Measurements from ENCODE around the gene EPC1. TPM values are rescaled to one million over a fixed set of nuclear protein-coding genes. Genes with fewer than 3 reads are reported as not detected.

The EPC1 gene
- total RNA-seq, 2 experiments from 2014 or later: 173 to 181 TPM

GRCh38 chr10:32240471-32240870 lies 106.5 kb downstream of the EPC1 start:
- ATAC-seq (ENCODE audit: poor library complexity) (no peak), DNase-seq (no peak)
- Histone ChIP-seq H3K36me3 (ENCODE audit: insufficient read depth, low read length) (no peaks in the 10 kb centered on the region), H3K27ac (ENCODE audit: low read depth in 1 of 2, low read length in 2 of 2) (no peak overlapping the region), H3K27me3 (ENCODE audit: control insufficient read depth in 1 of 2, insufficient read depth in 2 of 2, low read length in 2 of 2) (no peaks in the 10 kb centered on the region), H3K4me1 (ENCODE audit: insufficient read depth, low read length) (no peaks in the 10 kb centered on the region), H3K9me3 (ENCODE audit: control insufficient read depth in 1 of 2, insufficient read depth in 1 of 2, low read length in 2 of 2) (no peaks in the 10 kb centered on the region), H3K4me3 (ENCODE audit: low read length) (no peak overlapping the region)
- no peak for TF ChIP-seq CTCF (IDR thresholded peaks at IDR 0.05)
- H3K27ac Mint-ChIP-seq: no peak overlapping the region
- H3K4me3 Mint-ChIP-seq: no peak overlapping the region
- intact Hi-C loops (cut with DNase I, micrococcal nuclease): no loop called here
- no peaks in the 10 kb centered on the region for H3K9me3 Mint-ChIP-seq
- ChIA-PET CTCF (no interaction called here), POLR2A (no interaction called here)
- H3K27me3 Mint-ChIP-seq: no peaks in the 10 kb centered on the region
- no peaks in the 10 kb centered on the region for H3K4me1 Mint-ChIP-seq (ENCODE audit: low read depth)
- H3K36me3 Mint-ChIP-seq (ENCODE audit: low read depth): no peaks in the 10 kb centered on the region

- H3K9me3 ChIP-seq (ENCODE audit: control insufficient read depth in 1 of 2, insufficient read depth in 1 of 2, low read length in 2 of 2): no peaks in the 10 kb centered on the region
Measured at GRCh38 chr10:32239769-32240168, 107.2 kb downstream of the EPC1 start.

GRCh38 chr10:32237644-32238345 lies 109.2 kb downstream of the EPC1 start:
- CTCF ChIA-PET: no interaction called here
- Mint-ChIP-seq H3K27me3 (no peaks in the 10 kb centered on the region), H3K36me3 (ENCODE audit: low read depth) (no peaks in the 10 kb centered on the region), H3K27ac (no peak overlapping the region), H3K4me3 (no peak overlapping the region), H3K9me3 (no peaks in the 10 kb centered on the region), H3K4me1 (ENCODE audit: low read depth) (no peaks in the 10 kb centered on the region)
- H3K27me3 ChIP-seq (ENCODE audit: control insufficient read depth in 1 of 2, insufficient read depth in 2 of 2, low read length in 2 of 2): no peaks in the 10 kb centered on the region
- H3K4me1 ChIP-seq (ENCODE audit: insufficient read depth, low read length): no peaks in the 10 kb centered on the region
- TF ChIP-seq CTCF (IDR thresholded peaks at IDR 0.05): no peak
- intact Hi-C loops (cut with DNase I, micrococcal nuclease): no loop called here
- DNase-seq (no peak), ATAC-seq (ENCODE audit: poor library complexity) (no peak)
- no peaks in the 10 kb centered on the region for H3K36me3 ChIP-seq (ENCODE audit: insufficient read depth, low read length)
- H3K4me3 ChIP-seq (ENCODE audit: low read length): no peak overlapping the region
- POLR2A ChIA-PET: no interaction called here
- H3K9me3 ChIP-seq (ENCODE audit: control insufficient read depth in 1 of 2, insufficient read depth in 1 of 2, low read length in 2 of 2): peaks cover 0 to 10% of the 10 kb centered on the region in 2 experiments
- H3K27ac ChIP-seq (ENCODE audit: low read depth in 1 of 2, low read length in 2 of 2): no peak overlapping the region

More at GRCh38 chr10:32239769-32240168, 107.2 kb downstream of the EPC1 start:
- Histone ChIP-seq H3K27me3 (ENCODE audit: control insufficient read depth in 1 of 2, insufficient read depth in 2 of 2, low read length in 2 of 2) (no peaks in the 10 kb centered on the region), H3K4me1 (ENCODE audit: insufficient read depth, low read length) (no peaks in the 10 kb centered on the region), H3K27ac (ENCODE audit: low read depth in 1 of 2, low read length in 2 of 2) (no peak overlapping the region), H3K36me3 (ENCODE audit: insufficient read depth, low read length) (no peaks in the 10 kb centered on the region), H3K4me3 (ENCODE audit: low read length) (no peak overlapping the region)
- Mint-ChIP-seq H3K9me3 (no peaks in the 10 kb centered on the region), H3K4me3 (no peak overlapping the region), H3K36me3 (ENCODE audit: low read depth) (no peaks in the 10 kb centered on the region), H3K27ac (no peak overlapping the region), H3K4me1 (ENCODE audit: low read depth) (no peaks in the 10 kb centered on the region), H3K27me3 (no peaks in the 10 kb centered on the region)
- no peak for TF ChIP-seq CTCF (IDR thresholded peaks at IDR 0.05)
- POLR2A ChIA-PET: no interaction called here
- intact Hi-C loops (cut with DNase I, micrococcal nuclease): no loop called here
- CTCF ChIA-PET: no interaction called here
- no peak for ATAC-seq (ENCODE audit: poor library complexity)
- no peak for DNase-seq
